GM12874 (cell line): ENCODE measurements around the gene PANX2.

Experiments used
- TF ChIP-seq, protein P1 (sequence below): IDR thresholded peaks from 2 replicates; pipeline ENCODE4 v1.5.1; 2011; ENCODE audit warnings: low read depth, mild to moderate bottlenecking, control low read depth, low read length, moderate library complexity; ENCODE audit not compliant: insufficient read depth

The PANX2 gene

DNA sequence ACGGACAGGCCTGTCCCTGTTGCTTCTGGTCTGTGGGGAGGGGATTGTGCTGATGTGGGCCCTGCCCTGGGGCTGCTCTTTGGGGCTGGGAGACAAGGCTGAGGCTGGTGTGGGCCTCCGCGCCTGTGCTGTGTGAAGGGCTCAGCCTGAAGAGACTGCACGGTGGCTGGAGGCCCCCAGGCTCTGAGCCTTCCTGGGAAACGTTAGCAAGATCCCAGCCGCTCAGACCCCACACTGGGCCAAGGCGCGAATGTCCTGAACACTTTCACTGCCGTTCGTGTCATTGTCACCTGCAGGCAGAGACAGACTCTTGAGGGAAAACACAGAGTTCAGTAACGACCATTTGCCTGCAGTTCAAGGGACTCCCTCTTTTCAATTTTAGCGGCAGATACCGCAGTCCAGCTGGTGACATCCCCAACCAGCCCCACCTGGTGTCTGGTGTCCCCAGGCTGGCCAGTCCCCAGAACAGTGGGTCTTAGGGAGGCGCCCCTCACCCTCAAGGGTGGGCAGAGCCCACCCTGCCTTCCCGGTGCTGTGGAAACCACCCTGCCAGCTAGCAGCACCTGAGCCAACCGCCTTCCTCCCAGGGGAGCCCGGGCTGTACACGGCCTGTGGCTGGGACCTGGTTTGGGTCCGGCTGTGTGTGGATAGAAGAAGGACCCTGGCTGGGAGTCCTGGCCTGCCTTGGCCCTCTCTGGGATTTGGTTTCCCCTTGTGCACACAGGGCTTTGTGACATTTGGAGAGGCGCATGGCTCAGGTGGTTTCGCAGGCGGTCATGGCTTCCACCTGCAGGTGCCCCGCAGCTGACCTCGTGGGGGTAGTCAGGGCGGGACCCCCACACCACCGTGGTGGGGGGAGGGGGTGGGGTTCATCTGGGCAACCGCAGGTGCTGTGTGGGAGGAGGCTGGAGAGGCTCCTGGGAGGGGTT is 5.7 kb downstream of the PANX2 start:
- TF ChIP-seq, protein P1, sequence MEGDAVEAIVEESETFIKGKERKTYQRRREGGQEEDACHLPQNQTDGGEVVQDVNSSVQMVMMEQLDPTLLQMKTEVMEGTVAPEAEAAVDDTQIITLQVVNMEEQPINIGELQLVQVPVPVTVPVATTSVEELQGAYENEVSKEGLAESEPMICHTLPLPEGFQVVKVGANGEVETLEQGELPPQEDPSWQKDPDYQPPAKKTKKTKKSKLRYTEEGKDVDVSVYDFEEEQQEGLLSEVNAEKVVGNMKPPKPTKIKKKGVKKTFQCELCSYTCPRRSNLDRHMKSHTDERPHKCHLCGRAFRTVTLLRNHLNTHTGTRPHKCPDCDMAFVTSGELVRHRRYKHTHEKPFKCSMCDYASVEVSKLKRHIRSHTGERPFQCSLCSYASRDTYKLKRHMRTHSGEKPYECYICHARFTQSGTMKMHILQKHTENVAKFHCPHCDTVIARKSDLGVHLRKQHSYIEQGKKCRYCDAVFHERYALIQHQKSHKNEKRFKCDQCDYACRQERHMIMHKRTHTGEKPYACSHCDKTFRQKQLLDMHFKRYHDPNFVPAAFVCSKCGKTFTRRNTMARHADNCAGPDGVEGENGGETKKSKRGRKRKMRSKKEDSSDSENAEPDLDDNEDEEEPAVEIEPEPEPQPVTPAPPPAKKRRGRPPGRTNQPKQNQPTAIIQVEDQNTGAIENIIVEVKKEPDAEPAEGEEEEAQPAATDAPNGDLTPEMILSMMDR: no peak

DNA sequence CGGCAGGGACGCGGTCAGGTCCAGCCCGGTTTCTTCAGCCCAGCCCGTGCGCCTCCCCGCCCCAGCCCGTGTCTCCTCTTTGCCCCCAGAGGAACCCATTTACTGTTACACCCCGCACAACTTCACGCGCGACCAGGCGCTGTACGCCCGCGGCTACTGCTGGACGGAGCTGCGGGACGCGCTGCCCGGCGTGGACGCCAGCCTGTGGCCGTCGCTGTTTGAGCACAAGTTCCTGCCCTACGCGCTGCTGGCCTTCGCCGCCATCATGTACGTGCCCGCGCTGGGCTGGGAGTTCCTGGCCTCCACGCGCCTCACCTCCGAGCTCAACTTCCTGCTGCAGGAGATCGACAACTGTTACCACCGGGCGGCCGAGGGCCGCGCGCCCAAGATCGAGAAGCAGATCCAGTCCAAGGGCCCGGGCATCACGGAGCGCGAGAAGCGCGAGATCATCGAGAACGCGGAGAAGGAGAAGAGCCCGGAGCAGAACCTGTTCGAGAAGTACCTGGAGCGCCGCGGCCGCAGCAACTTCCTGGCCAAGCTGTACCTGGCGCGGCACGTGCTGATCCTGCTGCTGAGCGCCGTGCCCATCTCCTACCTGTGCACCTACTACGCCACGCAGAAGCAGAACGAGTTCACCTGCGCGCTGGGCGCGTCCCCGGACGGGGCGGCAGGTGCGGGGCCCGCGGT is 6.5 kb downstream of the PANX2 start:
- TF ChIP-seq, protein P1: no peak

DNA sequence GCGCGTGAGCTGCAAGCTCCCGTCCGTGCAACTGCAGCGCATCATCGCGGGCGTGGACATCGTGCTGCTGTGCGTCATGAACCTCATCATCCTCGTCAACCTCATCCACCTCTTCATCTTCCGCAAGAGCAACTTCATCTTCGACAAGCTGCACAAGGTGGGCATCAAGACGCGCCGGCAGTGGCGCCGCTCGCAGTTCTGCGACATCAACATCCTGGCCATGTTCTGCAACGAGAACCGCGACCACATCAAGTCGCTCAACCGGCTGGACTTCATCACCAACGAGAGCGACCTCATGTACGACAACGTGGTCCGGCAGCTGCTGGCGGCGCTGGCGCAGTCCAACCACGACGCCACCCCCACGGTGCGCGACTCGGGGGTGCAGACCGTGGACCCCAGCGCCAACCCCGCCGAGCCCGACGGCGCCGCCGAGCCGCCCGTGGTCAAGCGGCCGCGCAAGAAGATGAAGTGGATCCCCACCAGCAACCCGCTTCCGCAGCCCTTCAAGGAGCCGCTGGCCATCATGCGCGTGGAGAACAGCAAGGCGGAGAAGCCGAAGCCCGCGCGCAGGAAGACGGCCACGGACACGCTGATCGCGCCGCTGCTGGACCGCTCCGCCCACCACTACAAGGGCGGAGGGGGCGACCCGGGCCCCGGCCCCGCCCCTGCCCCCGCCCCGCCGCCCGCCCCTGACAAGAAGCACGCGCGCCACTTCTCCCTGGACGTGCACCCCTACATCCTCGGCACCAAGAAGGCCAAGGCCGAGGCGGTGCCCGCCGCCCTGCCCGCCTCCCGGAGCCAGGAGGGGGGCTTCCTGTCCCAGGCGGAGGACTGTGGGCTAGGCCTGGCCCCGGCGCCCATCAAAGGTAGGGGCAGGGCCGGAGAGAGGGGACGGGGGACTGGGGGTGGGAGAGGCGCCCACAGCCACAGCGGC is 7.3 kb downstream of the PANX2 start:
- TF ChIP-seq, protein P1: no peak

DNA sequence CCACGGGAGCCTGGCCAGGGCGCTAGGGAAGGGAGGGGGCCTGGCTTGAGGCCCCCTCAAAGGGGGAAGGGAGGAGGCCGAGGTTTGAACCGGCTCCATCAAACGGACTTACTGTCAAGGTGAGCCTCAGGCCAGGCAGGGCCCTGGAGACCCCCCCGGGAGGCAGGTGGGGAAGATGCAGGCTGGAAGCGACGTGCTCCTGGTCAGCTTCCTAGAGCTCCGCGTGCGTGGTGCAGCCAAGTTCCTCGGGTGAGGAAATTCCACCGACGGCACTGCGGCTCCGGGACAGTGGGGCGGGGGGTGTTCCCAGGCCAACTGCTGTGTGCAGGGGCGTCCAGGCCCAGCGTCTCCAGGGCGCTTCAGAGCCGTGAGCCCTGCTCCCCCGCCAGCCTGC is 7.9 kb downstream of the PANX2 start:
- TF ChIP-seq, protein P1: no peak

DNA sequence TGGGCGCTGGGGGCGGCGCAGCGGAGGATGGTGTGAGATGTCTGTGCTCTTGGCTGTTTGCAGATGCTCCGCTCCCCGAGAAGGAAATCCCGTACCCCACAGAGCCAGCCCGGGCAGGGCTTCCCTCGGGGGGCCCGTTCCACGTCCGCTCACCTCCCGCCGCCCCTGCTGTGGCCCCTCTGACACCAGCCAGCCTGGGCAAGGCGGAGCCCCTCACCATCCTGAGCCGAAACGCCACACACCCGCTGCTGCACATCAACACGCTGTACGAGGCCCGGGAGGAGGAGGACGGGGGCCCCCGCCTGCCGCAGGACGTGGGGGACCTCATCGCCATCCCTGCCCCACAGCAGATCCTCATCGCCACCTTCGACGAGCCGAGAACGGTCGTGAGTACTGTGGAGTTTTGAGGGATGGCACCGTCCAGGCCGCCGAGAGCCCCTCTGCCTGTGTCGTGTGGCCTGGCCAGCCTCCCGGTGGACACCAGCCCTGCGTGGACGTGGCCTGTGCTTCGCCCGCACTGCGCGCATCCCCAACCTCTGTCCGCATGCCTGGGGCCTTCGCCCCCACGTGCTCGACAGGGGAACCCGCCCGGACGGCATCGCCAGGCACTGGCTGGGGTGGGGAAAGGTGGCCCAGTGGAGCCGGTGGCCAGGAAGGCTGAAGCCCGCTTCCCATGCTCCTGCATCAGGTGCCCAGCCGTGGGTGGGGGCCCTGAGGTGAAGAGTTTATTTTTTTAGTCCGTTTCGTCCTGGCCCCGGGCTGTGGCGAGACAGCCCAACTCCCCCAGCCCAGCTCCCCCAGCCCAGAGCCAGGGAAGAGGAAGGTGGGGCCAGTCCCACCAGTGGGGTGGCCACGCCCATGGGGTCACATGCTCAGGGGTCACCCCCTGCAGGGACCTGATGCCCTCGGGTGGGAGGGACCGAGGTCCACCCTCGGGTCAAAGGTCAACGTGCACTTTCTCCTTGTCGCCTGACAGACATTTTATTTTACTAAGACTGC is 8.6 kb downstream of the PANX2 start:
- TF ChIP-seq, protein P1: no peak

DNA sequence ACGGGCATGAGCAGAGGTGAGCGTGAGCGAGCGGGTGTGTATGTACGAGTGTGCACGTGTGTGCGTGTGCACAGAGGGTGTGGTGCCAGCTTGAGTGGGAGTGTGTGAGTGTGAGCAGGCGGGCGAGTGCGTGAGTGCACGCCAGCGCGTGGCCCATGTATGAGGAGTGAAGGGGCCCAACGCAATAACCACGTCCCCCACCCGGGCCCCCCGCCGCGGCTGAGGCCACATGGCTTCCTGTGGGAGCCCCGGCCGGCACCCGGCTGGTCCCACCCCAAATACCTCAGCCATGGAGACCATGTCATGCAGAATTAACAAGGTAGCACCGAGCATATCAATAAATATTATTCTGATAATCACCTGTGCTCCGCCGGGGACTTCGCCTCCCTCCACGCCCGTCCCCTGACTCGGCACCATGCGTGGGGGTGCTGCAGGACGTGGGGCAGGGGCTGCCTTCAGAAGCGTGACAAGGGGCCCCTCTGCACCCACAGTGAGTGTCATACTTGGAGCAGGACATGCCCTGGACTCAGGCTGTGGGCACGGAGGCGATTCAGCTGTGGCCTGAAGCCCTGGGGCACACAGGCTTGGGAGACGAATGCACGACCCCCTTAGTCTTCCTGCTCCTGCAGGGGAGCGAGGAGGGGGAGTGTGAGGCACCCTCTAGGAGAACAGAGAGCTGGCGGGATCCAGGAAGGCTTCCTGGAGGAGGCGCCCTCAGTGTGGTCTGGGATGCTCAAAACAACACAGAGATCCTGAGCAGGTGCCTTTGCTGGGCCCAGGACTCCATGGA is 9.6 kb downstream of the PANX2 start:
- TF ChIP-seq, protein P1: no peak
